ENCODE measurements around the gene COMP.

The COMP gene

GRCh38 chr19:18763674-18764590 lies 27.2 kb downstream of the COMP start:
- Histone ChIP-seq H2AFZ (ENCODE audit: low read depth, low read length) (no peak overlapping the region), H3K36me3 (replicated peaks; ENCODE audit: low read depth, low read length) (no peaks in the 10 kb centered on the region), H3K9ac (ENCODE audit: low read length) (peak overlapping the region; percentile 37; the same call in 1 of the 2 replicates), H3K27ac (ENCODE audit: low read length) (peak overlapping the region; percentile 46; the same call in 1 of the 2 replicates), H3K4me1 (ENCODE audit: low read length) (peaks cover 48% of the 10 kb centered on the region), H3K79me2 (ENCODE audit: low read length) (no peaks in the 10 kb centered on the region), H3K27me3 (ENCODE audit: low read depth, low read length) (no peaks in the 10 kb centered on the region), H3K9me3 (ENCODE audit: insufficient read depth, low read length) (no peaks in the 10 kb centered on the region), H4K20me1 (ENCODE audit: insufficient read depth, low read length) (no peaks in the 10 kb centered on the region), H3K4me3 (ENCODE audit: low read length) (peak overlapping the region; percentile 46), H3K4me2 (ENCODE audit: low read length) (peak overlapping the region; percentile 76)
- TF ChIP-seq CTCF (IDR thresholded peaks at IDR 0.05; ENCODE audit: low read depth, low read length) (no peak), EZH2phosphoT487 (IDR thresholded peaks at IDR 0.05; ENCODE audit: low read depth) (no peak)

GRCh38 chr19:18762125-18763023 lies 28.7 kb downstream of the COMP start:
- H3K9me3 ChIP-seq (ENCODE audit: insufficient read depth, low read length): no peaks in the 10 kb centered on the region
- no peak overlapping the region for H3K27ac ChIP-seq (ENCODE audit: low read length)
- H3K79me2 ChIP-seq (ENCODE audit: low read length): no peaks in the 10 kb centered on the region
- no peak overlapping the region for H2AFZ ChIP-seq (ENCODE audit: low read depth, low read length)
- H3K4me2 ChIP-seq (ENCODE audit: low read length): no peak overlapping the region
- TF ChIP-seq CTCF (IDR thresholded peaks at IDR 0.05; ENCODE audit: low read depth, low read length) (no peak), EZH2phosphoT487 (IDR thresholded peaks at IDR 0.05; ENCODE audit: low read depth) (no peak)
- H4K20me1 ChIP-seq (ENCODE audit: insufficient read depth, low read length): no peaks in the 10 kb centered on the region
- no peak overlapping the region for H3K4me3 ChIP-seq (ENCODE audit: low read length)
- H3K9ac ChIP-seq (ENCODE audit: low read length): no peak overlapping the region
- peaks cover 41% of the 10 kb centered on the region for H3K4me1 ChIP-seq (ENCODE audit: low read length)
- no peaks in the 10 kb centered on the region for H3K36me3 ChIP-seq (replicated peaks; ENCODE audit: low read depth, low read length)
- H3K27me3 ChIP-seq (ENCODE audit: low read depth, low read length): no peaks in the 10 kb centered on the region

DNA sequence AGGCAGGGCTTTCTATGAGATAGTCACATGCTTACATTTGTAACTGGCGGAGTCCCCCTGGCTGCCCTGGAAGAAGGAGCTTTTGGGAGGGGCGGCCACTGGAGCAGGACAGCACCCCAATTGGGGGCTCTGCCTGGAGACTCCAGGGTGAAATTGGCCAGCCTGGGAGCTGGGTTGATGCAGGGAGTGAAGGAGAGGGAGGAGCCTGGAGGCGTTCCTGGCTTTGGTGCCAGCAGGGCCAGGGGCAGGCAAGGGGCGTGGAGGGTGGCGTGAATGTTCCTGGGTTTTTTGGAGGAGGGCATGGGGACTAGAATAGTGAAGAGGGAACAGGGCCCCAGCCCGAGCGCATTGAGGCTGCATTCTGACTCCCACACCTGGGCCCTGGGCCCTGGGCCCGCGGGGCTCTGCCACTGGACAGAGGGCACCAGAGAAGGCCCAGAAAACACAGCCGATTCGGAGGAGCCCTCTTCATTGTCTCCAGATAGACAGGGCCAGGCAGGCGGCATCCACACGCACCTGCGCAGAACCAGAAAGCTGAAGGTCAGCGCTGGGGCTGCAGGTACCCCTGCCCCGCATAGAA lies 29.5 kb downstream of the COMP start:
- Histone ChIP-seq H3K27ac (ENCODE audit: low read length) (no peak overlapping the region), H3K9me3 (ENCODE audit: insufficient read depth, low read length) (no peaks in the 10 kb centered on the region), H3K36me3 (replicated peaks; ENCODE audit: low read depth, low read length) (no peaks in the 10 kb centered on the region), H3K9ac (ENCODE audit: low read length) (no peak overlapping the region), H3K4me2 (ENCODE audit: low read length) (no peak overlapping the region), H3K4me1 (ENCODE audit: low read length) (peaks cover 34% of the 10 kb centered on the region), H2AFZ (ENCODE audit: low read depth, low read length) (no peak overlapping the region), H3K4me3 (ENCODE audit: low read length) (no peak overlapping the region), H4K20me1 (ENCODE audit: insufficient read depth, low read length) (no peaks in the 10 kb centered on the region), H3K79me2 (ENCODE audit: low read length) (no peaks in the 10 kb centered on the region), H3K27me3 (ENCODE audit: low read depth, low read length) (no peaks in the 10 kb centered on the region)
- TF ChIP-seq CTCF (IDR thresholded peaks at IDR 0.05; ENCODE audit: low read depth, low read length): no peak
- no peak for TF ChIP-seq EZH2phosphoT487 (IDR thresholded peaks at IDR 0.05; ENCODE audit: low read depth)
